Activated T-helper 1 cell treated with anti-CD3 and anti-CD28 coated beads, Interleukin-2, amount 50 U/mL, for 16 hours (primary cell): Measurements from ENCODE around the gene PSMC3.

Source experiments
- DNase-seq, 2 donors: peaks; one replicate each; pipeline ENCODE4 v3.0.0-alpha.2; 2020; ENCODE audit warnings: low read depth in 1 of 2, low spot score in 1 of 2

The PSMC3 gene

DNA sequence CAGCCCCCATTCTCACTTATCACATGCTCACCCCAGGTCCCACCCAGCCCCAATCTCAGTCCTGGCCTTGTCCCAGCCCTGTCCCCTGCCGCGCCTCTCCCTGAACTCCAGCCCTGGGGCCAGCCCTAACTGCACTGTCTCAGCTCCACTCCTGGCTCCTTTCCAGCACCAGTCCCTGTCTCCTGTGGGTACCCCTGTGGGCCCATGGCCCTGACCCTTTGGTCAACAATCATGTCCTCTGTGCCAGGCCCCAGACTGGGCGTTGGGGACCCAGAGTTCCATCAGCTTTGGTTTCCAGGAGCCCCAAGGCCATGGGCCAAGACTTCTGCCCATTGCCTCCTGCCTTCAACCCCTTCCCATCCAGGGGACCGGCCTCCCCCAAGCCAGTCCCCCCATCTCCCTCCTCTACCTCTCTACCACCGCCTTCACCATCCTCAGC, 48.6 kb downstream of the PSMC3 start:
- no peak for DNase-seq

DNA sequence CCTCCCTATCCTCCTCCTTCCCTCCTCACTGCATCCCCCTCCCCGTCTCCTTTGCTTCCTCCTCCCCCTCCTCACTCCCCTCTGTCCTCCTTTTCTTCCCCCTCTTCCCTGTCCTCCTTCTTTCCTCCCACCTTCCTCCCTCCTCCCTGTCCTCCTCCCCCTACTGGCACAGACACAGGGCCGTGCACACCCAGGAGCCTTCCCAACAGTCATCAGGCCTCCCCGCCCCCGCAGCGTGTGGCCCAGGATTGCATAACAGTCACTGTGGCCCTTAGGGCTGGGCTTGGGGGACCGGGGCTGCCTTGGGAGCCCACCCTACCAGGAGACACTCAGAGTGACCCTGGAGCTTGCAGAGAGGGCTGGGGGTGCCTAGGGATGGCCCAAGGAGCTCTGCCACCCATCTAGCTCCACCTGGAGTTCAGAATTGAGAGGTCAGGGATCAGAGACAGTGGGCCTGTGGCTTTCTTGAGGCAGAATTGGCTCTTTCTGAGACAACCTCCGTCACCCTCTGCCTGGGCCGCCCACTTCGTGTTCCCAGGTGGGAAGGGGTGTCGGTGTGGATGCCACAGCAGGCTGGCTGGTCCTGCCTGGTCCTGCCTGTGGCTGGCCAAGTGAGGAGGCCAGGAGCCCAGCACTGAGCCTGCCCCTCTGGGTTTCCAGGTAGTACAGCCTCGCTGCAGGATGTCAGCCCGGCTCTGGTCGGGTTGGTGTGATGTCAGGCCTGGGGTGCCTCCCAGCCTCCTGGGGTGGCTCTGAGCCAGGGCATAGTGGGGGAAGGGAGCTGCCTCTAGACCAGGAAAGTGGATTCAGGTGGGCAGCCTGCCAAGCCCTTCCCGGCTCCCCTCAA, 49.5 kb downstream of the PSMC3 start:
- no peak for DNase-seq

DNA sequence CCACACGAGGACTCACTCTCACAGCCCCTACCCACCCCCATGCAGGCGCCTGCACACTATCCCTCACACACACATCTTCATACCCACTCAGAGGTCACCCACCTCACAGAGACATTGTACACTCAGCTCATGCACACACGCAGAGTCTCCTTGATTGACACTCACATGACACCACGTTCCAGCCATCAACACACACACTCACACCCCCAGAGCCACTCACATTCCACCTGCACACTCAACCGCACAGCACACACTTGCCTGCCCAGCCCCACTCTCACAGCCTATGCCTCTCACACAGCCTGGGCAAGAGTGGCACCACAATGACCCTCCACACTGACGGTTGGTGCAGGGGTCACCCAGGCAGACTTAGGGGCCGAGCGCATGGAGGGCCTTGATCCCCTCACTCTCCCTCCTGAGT, 50.1 kb downstream of the PSMC3 start:
- no peak for DNase-seq

DNA sequence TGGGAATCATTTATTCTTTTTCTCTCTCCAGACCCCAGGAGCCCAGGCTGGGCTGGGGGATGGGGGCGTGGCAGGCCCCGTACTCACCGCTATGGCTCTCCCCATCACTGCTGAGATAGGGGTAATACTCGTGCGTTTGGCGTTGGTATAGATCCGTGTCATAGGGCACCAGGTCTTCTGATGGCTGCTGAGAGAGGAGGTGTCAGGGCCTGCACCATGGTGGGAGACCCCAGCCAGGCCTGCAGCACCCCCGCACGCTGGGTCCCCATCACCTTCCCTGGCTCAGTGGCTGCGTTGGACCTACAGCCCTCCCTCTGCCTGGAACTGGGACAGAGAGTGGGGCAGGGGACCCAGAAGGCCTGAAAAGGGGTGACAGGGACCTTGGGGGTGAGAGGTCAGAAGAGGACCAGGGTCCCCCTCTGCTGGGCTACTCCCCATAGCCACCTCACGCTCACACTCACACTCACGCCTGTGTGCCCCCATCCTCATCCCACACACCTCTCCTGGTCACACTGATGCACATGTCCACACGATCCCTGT, 50.6 kb downstream of the PSMC3 start:
- no peak for DNase-seq

DNA sequence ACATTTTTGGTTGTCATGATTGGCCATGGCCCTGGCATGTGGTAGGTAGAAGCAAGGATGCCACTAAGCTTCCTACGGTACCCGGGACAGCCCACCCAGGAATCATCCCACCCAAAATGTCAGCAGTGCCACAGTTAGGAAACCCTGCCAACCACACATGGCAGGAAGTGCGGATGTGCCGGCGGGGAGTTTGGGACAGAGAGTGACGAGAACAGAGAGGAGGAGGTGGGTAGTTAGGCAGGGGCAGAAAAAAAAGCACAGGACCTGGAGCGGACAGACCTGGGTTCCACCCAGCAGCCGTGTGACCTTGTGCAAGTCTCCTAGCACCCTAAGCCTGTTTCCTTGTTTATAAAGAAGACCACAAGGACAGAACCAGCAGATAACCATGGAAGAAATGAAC, 51.2 kb downstream of the PSMC3 start:
- no peak for DNase-seq

DNA sequence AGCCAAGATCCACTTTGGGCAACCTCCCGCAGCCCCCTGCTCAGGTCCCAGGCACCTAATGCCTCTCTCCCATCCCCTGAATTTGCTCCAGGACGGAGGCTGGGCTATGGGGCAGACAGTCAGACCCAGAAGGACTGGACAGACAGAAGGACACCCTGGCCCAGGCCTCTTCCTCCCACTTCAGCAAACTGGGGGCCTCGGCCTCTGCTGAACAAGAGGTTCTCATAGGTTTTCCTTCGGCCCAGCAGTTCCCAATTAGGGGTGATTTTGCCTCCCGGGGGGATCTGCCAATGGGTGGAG, 51.6 kb downstream of the PSMC3 start:
- DNase-seq, result no peak

DNA sequence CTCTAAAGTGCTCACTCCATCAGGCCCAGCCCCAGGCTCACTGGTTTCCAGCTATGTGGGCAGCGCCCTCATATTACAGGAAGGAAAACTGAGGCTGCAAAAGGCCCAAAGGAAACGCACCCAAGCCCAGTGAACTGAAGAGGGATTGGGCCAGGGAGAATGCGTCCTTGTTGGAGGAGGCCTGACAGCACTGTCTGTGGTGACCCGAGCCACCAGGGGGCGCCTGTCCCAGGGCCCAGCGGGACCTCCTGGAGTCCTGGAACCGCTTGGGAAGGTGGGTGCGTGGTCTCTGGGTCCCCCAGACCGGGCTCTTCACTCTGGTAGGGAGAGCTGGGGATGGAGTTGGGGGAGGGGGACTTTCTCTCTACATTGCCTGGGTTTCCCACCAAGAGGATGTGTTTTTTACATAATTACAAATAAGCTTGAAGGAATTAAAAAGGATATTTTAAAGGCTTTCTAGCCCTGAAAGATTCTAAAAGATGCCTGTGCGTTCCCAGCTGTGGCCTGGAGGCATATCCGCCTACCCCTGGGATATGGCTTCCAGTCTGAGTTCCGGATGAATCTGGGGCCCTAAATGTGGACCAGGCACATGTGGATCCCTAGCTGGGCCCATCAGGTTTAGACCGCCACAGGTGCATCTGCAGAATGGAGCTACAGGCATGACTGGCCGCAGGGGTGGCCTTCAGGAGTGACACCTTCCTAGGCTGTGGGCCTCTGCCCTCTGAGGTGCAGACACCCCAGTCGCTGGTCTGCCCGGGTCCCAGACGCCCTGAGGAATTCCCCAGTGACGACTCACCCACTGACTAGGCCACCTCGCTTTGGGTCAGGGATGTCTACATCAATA, 52.1 kb downstream of the PSMC3 start:
- peak; percentile 77 to 83 for DNase-seq

DNA sequence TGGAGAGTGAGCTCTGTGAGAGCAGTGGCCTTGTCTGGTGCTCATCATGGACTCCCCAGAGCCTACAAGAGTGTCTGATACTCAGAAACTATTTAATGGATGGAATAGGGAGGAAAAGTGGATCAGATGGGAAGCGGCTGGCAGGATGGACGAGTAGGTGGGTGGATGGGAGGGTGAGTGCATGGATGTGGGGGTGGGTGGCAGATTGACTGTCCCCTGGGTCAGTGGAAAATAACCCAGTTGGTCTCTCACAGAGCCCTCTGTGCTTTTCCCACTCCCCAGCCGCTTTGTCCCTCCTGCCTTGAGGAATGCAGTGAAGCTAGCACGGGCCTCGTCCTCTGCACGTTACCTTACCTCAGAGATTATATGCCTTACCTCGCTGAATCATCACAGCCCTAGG, 53.8 kb downstream of the PSMC3 start:
- no peak for DNase-seq

DNA sequence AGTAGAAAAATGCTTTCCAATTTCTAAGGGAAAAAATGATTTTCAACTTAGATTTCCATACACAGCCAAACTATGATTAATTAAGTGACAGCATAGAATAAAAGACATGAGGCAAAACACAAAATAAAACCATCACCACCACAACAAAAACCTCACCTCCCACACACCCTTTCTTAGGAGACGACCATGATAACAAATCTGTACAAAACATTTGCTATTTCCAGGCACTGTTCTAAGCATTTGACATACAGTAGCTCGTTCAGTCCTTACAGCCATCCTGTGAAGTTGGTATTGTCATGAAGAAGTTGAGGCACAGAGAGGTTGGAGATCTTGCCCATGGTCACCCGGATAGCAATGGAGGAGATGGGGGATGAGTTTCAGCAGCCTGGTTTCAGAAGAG, 56.6 kb downstream of the PSMC3 start:
- DNase-seq, result no peak
